GM12873 (cell line): ENCODE results near the gene SUN5.

Source experiments
- CTCF ChIP-seq: IDR thresholded peaks from 2 replicates; pipeline ENCODE4 v1.5.1; 2012; ENCODE audit warnings: low read depth, mild to moderate bottlenecking, moderate library complexity, low read length, control low read depth; ENCODE audit not compliant: insufficient read depth; ENCODE audit errors: missing control alignments

Gene SUN5

GRCh38 chr20:33002087-33002808, 2.0 kb downstream of the SUN5 start:
- no peak for TF ChIP-seq CTCF

GRCh38 chr20:33000802-33001466, 3.3 kb downstream of the SUN5 start:
- no peak for TF ChIP-seq CTCF

- TF ChIP-seq CTCF: no peak
Measured at GRCh38 chr20:32999603-33000250, 4.5 kb downstream of the SUN5 start.

- TF ChIP-seq CTCF: no peak
Measured at GRCh38 chr20:32997431-32997830, 6.8 kb downstream of the SUN5 start.

GRCh38 chr20:32995802-32996201, 8.4 kb downstream of the SUN5 start:
- TF ChIP-seq CTCF: no peak

- TF ChIP-seq CTCF: no peak
Measured at GRCh38 chr20:32993496-32994050, 10.7 kb downstream of the SUN5 start.

- TF ChIP-seq CTCF: no peak
Measured at GRCh38 chr20:32991792-32992641, 12.2 kb downstream of the SUN5 start.
